Measurements from ENCODE around the gene GABRD.

GRCh38 chr1:2037314-2037979, 18.3 kb downstream of the GABRD start:
- no peak for TF ChIP-seq ZNF274 (IDR thresholded peaks at IDR 0.05; ENCODE audit: low read depth, low read length)
- no peak for TF ChIP-seq YY1 (IDR thresholded peaks at IDR 0.05; ENCODE audit: insufficient read depth, insufficient read length)
- TF ChIP-seq SUZ12 (IDR thresholded peaks at IDR 0.05; ENCODE audit: extremely low read depth, insufficient read depth, insufficient read length): no peak

All from NT2/D1 (cell line).